CD4-positive, alpha-beta T cell treated with Interleukin-17A for 4 hours (primary cell): ENCODE measurements around the gene ATG101.
"Not testable (repeated sequence)": the region's sequence is repeated elsewhere in the genome, so short reads cannot be mapped to it uniquely, and the experiment has no call there.

Experiments used
- DNase-seq: peaks from one replicate; pipeline ENCODE4 v3.0.0-alpha.2; 2020; ENCODE audit warnings: mixed read lengths

Gene ATG101

DNA sequence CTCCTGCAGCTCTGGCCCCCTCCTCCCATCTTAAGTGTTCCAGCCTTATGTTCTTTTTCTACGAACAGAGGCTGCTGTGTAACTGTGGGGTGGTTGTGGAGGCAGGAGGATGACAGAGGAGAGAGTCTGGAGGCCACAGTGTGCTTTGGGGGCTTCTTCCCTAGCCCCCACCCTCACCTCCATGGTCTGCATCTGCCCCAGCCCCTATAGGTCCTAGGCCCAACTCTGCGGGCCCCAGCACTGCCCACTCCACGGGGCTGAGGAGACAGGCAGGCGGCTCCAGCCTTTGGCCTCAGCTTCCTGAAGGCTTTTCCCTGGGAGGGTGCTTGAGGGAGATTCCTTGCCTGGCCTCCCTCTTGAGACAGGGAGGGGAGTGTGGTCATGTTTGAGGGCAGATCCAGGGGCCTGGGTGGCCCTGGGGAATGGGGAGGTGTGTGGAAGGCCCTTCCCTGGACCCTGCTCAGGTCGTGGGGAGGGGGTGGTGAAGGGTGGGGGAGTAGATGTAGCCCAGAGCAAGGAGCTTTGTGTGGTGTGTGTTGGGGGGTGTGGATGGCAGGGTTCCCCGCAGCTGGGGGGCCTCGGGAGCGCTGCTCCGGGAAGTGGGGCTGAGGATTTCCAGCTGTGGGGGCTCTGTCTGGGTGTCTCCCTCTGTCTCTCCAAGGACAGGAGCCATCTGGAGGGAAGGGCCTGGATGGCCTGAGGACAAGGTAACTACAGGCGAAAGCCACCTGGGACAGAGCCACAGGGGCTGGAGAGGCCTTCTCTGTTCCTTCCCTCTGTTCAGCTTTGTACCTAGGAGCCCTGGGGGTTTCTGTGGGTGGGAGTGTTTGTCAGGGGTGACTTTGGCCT is 10.8 kb downstream of the ATG101 start:
- DNase-seq, result no peak

DNA sequence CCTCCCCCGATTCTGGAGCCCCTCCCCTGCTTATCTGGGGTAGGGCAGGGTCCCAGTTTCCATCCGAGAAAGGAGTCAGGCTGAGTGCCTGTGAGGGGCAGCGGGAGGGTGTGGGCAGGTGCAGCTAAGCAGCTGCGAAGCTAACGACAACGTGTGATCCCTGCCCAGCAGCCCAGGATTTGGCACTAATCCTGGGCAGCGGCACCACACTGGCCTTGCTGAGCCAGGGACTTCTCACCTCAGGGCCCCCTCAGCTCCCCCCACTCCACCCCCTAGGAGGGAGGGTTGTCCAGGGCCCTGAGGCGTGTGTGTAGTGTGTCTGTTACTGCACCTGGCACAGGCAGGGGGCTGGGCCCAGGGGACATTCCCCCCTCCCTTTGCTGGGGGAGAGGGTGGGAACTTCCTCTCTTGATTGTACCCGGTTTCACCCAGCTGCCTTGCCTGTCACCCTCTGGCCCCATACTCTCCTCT is 11.5 kb downstream of the ATG101 start:
- DNase-seq, result peak; percentile 15

DNA sequence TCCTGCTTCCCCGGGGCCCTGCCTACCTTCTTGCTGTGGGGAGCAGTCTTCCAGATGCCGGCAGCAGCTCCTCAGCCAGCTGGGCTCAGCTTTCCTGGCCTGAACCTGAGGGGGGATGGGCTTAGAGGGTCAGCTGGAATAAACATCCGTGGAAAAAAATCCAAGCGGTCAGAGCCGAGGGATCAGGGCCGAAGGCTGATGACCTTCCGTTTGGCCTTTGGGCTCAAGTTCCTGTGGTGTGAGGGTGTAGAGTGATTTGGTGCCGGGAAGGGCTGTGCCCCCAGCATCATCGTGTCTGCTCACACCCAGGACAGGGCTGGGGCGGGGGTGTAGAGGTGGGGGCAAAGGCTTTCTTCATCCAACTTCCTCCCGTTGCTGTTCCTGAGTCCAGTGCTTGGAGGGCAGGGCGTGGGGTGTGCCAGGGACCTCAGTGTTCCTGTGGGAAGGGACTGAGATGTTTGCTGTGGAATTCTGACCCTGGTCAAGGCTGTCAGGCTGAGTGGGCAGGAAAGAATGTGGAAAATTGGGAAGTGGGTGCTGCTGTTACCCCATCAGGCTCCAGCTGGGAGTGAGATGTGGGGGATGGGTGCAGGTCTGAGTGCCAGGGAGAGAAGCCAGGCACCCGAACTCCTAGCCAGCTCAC is 12.4 kb downstream of the ATG101 start:
- no peak for DNase-seq

DNA sequence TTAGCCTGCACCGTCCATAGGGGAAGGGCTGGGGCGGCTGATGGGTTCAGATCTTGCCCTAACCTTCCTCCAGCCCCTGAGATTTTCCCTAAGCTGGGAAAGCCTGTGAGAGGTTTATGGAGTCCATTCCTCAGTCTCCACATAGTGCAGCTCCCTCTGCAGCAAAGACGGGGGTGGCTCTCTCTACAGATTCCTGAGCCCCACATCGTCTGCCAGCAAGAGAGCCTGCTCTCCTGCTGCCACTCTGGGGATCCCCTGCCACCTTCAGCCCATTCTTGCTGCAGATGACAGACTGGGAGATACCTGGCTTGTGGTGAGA is 12.8 kb downstream of the ATG101 start:
- DNase-seq, result no peak

DNA sequence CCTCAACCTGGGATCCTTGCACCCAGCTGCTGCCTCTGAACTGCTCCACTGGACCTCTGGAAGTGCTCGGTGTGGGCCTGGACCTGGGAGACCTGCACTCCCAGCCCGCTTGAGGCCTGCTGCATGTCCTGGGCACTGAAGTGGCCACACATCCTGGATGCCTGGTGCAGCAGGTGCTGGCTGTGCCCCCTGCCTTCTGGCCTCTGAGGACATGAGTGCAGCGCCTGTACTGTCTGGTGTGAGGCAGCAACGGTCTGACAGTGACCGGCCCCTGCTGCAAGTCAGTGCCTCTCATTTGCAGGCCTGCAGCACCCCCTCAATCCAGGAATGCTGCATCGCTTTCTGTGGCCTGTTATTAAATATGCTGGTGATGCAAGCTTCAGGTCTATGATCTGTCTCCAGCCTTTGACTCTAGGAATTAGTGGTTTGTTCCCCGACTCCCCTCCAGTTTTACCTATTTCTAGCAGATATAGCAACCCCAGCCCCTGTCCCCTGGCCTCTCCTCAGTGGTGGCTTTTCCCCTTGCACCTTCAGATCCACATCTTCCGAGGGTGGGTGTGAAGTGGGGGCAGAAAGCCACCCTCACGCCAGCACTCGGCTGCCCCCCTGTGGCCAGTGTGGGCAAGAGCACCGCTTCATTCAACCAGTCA is 13.3 kb downstream of the ATG101 start:
- DNase-seq, result peak; percentile 79

DNA sequence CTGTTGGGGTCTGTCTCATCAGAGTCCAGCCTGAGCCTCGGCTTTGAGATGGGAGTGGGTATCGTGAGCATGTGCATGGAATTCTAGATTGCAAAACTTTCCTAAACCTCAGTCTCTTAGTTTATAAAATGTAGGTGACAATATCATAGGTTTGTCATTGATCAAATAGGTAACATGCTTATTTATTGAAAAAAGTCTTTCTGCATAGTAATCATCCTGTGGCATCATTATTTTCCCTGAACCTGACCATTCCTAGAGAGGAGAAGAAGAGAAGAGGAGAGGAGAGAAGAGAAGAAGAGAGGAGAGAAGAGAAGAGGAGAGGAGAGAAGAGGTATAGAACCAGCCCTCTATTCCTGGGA is 13.8 kb downstream of the ATG101 start:
- DNase-seq, result no peak

DNA sequence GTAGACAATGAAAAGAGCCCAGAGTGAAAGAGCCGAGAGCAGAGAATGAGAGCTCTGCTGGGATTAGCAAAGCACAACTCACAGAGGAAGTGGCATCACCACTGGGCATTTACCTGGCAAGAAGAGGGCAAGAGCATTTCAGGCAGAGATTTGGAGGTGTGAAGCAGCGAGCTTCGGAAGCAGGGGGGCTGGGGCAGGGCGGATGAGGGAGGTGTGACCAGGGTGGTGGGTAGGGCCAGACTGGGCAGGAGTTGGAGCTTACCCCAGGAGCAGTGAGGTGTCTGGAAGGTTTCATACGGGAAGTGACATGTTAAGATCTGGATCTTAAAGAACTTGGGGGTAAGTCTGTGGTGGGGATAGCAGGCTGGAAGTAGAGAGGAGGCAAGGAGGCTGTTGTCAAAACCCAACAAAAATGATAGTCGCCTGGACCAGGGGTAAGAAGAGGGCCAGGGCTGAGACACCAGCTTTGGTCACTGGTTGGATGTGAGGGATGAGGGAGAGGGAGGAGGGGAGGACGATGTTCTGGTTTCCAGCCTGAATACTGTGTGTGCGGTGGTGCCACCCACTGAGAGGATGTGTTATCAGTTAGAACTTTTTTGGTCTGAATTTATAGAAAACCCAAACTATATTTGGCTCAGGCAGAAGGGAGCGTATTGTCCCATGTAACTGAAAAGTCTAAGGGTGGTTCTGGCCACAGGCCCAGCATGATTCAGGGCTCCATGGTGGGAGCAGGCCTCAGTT is 14.9 kb downstream of the ATG101 start:
- DNase-seq, result no peak

DNA sequence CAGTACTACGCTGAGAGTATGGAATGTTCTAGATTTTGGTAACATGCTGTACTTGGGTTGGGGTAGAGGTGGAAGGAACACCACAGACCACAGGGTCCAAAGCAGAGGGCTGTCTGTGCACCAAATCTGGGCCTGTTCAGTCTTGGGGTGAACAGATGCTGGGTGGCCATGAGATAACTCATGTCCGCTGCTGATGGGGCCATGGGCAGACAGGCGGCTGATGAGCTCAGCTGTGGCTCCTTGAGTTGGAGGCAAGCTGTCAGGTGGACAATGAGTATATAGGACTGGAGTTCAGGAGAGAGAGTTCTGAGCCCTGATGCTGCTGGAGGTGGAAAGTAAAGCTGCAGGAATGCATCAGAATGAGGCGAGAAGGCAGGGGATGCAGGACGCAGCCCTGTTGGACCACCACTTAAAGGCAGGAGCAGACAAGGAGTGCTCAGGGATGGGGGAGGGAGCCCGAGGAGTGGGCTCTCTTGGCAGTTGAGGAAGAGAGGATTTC is 16.0 kb downstream of the ATG101 start:
- no peak for DNase-seq

DNA sequence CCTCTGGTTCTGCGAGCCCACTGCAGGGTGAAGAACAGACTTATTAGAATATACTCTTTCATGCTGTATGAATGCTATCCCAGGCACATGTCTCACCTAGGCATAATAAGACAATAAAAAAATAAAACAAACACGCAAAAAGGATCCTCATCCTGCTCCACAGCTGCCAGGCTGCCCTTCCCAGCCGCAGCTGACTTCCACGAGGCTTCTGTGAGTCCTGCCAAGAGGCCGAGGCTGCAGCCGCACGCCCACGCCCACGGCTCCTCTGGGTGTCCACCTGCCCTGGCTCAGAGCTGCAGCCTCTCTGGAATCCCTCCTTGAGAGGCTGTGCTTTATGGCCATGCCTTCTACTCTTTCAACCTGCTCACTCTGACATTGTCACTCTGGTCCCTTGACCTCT is 16.6 kb downstream of the ATG101 start:
- DNase-seq, result no peak

DNA sequence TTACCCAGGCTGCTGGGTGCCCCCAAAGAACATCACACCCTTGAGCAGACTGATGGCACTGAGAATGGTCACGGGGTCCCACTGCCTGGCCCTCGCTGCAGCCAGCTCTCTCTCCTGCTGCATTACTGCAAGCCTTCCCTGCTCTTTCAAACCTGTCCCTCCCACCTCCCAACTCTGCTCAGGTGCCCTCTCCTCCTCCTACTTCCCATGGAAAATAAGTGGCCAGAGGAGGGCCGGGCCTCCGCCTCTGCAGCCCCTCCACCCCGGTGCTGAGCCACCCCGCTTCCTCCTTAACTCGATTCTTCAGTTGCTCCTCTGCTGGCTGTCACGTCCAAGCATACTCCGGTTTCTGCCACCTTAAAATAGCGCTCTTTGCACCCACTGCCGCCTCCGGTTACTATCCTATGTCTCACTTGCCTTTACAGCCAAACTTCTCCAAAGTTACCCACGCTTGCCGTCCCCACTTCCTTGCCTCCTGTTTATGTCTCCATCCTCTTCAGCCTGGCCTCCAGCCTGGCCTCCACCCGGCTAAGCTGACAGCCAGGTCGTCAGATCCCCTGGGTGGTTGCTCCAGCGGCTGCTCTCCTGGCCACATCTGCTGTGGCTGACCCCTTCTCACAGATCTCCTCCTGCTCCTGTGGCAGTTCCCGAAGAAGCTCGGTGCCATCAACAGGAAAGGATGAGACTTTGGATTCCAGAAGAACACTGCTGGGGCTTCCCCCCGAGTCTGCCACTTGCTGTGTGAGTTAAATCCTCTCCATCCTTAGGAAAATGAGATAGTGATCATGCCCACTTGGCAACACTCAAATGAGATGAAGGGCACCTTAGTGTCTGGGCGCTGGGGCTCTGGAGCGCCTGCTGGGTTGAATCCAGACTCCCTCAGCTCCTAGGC is 17.4 kb downstream of the ATG101 start:
- DNase-seq, result no peak

DNA sequence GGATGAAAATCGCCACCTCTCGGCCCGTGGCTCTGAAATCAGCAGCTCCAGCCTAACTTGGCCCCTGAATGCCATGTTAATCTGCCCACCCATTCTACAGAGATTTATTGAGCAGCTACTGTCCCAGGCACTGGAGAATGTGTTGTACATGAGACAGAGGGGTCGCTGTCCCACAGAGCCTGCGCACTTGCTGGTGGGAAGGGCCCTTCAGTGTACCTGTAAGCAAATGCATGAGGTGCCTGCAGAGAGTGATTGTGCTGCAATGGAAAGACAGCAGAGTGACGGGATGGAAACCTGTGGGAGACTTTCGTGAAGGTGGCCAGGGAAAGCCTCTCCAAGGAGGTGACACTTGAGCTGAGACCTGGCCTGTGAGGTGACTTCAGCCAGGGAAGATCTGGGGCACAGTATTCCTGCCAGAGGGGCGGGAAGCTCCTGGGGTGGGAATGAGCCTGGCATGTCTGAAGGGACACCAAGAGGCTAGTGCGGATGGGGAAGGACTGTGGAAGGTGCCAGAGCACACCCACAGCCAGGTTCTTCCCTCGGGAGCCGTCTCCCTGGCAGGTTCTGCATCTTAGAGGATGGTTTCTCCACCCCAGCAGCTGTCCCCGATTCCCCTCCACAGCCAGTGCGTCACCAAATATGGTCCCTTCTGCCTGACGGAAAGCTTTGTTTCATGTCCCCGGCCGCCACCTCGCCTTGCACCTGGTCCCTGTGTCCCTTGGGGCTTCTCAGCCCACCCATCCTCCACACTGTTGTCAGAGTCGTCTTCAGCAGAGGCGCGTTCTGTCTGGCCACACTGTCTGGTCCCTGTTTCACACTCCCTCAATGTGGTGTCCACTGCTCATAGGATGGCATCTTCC is 18.4 kb downstream of the ATG101 start:
- DNase-seq, result no peak

DNA sequence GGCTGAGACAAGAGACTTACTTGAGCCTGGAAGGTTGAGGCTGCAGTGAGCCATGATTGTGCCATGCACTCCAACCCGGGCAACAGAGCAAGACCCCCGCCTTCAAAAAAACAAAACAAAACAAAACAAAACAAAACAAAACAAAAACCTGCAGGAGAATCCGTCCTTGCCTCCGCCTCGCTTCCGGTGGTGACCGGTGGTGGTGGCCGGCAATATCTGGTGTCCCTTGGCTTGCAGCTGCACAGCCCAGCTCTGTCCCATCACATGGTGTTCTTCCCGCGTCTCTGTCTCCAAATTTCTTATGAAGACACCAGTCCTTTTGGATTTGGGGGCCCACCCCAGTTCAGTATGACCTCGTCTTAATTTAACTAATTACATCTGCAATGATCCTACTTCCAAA is 19.7 kb downstream of the ATG101 start:
- no peak for DNase-seq

DNA sequence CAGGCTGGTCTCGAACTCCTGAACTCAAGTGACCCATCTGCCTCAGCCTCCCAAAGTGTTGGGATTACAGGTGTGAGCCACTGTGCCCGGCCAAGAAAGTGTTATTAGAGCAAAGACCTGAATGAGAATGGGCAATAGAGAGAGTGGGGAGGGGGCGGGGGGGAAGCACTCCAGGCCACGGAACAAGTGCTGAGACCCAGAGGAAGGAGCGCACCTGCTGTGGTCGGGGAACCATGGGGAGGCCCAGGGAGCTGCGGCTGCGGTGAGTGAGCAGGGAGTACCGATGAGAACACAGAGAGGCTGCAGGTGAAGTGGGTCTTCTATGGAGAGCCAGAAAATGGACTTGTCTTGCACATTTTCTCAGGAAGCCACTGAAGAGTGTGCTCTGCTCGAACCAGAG is 20.5 kb downstream of the ATG101 start:
- no peak for DNase-seq

DNA sequence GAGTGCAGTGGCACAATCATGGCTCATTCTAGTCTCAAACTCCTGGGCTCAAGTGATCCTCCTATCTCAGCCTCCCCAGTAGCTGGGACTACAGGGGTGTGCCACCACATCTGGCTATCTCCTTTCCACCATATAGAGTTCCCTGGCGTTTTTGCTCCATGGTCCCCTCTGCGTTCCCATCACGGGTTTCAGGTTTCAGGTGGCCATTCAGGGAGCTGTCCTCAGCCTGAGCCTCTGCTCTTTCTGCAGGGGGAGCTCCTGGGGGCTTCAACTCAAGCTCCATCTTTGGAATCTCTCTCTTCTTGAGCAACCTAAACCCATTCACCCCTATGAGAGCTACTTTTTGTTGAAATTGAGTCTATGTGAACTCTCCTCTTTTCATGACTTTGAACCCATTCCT is 21.3 kb downstream of the ATG101 start:
- no peak for DNase-seq

DNA sequence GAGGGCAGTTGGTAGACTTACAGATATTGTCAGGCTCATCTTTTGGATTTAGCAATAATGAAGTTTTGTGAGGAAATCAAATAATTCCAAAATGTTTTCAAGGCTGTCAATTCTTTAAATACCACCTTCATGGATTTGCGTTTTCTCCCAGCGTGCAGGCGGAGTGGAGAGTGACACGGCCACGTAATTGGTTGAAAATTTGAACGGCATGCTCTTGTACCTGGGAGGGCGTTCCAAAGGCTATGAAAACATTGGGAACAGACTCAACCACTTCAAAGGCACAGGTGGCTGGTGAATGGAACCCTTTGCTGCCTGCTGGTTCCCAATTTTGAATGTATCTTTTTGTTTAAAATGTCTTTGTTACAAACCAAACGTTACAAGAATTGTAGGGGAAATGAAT is 22.1 kb downstream of the ATG101 start:
- DNase-seq, result no peak

DNA sequence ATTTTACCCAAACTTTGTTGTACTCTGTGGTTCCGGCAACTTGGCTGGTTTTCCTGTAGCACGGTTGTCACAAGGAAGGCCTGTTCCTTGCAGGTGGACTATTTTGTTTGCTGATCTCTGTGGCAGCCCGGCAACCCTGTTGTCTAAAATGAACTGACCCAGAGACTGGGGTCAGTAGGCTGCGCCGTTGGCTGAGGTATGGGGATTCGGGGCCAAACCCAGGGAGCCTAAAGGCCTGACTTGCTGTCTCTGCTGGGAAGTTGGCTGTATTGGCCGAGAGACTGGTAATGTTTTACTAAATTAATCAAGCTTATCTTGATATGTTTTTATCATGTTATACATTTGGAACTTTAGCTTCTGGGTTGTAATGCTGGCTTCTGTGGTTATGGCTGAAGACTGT is 23.6 kb downstream of the ATG101 start:
- no peak for DNase-seq

DNA sequence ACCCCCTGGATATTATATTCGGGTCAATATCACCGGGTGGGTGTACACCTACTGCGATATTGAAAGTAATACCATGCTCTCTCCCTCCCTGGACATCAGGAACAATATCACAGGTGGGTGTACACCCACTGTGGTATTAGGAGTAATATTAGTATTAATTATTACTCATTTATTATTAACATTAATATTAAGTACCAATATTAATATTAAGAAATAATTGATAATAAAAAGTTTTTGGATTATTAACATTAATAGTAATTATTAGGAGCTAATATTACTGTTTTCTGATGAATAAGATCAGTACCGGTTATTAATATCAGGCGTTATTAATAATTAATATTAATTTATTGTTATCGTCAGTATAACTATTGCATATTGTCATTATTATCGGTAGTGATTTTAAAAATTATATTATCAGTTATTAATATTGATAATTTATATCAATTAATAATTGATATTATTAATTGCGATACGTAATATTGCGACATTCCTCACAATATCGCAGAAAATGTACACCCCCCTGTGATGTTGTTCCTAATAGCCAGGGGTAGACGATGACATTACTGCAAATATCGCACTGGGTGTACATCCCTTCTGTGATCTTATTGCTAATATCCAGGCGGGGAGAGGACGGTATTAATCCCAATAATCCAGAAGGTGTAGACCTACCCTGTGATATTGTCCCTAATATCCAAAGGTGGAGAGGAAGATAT is 26.7 kb downstream of the ATG101 start:
- DNase-seq, result no peak

DNA sequence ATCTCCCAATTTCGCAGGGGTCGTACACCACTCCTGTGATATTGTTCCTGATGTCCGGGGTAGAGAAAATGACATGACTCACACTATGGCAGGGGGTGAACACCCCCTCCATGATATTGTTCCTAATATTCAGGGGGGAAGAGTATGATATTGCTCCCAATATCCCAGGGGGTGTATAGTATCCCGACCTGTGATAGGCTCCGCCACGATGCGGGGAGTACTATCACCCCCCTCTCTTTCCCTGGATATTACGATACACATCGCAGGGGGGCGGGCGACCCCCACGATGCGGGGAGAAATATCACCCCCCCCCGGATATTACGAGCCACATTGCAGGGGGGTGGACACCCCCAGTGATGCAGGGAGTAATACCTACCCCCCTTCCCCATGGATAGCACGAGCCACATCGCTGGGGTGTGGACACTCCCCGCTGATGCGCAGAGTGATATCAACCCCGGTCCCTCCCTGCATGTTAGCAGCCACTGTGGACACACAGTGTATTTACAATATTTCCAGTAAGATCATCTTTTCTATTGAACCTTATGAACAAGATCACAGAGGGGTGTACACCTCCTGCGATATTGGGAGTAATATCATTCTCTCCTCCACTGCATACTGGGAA is 27.4 kb downstream of the ATG101 start:
- DNase-seq, result no peak

DNA sequence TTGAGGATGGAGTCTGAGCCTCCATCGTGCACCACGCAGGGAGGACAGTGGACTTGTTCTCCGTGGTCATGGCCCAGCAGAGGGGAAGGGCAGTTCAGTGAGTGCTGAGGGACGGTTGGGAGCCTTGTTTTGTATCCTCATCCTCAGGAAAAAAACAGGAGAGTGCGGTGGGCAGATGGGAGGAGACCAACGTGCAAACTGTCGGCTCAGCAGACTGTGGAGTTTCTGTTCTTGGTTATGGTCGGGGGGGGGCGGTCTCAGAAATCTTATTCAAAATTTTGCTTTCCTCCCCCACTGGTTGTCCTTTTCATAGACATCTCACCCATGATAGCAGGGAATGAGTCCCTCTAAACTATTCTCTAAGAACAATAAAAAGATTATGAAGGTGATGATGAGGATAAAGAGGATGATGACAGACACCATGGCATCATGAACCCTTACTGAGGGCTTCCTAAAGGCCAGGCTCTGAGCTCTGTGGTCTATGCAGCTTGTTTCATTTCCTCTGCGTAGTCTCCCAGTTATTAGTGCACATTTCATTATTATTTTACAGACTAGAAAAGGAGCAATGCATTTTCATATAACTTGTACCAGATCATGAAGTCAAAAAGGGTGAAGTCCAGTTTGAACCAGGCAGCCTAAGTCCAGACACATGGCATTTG is 34.8 kb downstream of the ATG101 start:
- not testable (repeated sequence) for DNase-seq
